HG03442 (cell line): Measurements from ENCODE around the gene OR6K3.
"Not testable (repeated sequence)": the region's sequence is repeated elsewhere in the genome, so short reads cannot be mapped to it uniquely, and the experiment has no call there.

ENCODE experiments used
- ATAC-seq: cut with Tn5 transposase; IDR thresholded peaks from one replicate; pipeline ENCODE4 v1.9.1; 2021; ENCODE audit warnings: mild to moderate bottlenecking, moderate library complexity; ENCODE audit not compliant: unreplicated experiment

OR6K3 gene

GRCh38 chr1:158720620-158721019, at the start of gene OR6K3:
TSS of gene OR6K3 (minus strand) at chr1:158720720. CDS start at chr1:158718115, 2,605 bp downstream.
- no peak for ATAC-seq

GRCh38 chr1:158754420-158754819, 33.9 kb upstream of the OR6K3 start, which contains the start of gene OR6K6:
TSS of gene OR6K6 (plus strand) at chr1:158754720. CDS start at chr1:158754888, 168 bp downstream.
- ATAC-seq = no peak

GRCh38 chr1:158752155-158752712, 31.7 kb upstream of the OR6K3 start:
- ATAC-seq = no peak

- no peak for ATAC-seq
These were observed 15.3 kb upstream of the OR6K3 start for GRCh38 chr1:158735848-158736247.

GRCh38 chr1:158732524-158732923, 12.0 kb upstream of the OR6K3 start:
- ATAC-seq = no peak

GRCh38 chr1:158731707-158732106, 11.2 kb upstream of the OR6K3 start:
- ATAC-seq = no peak

GRCh38 chr1:158730453-158730852, 9.9 kb upstream of the OR6K3 start:
- no peak for ATAC-seq

GRCh38 chr1:158728510-158729225, 8.1 kb upstream of the OR6K3 start:
- ATAC-seq = no peak

GRCh38 chr1:158724442-158724841, 3.9 kb upstream of the OR6K3 start:
- no peak for ATAC-seq

GRCh38 chr1:158719664-158720063, 856 bp downstream of the OR6K3 start:
- no peak for ATAC-seq

- ATAC-seq = no peak
These were observed 3.2 kb downstream of the OR6K3 start for GRCh38 chr1:158717344-158717743.

GRCh38 chr1:158716335-158716734, 4.2 kb downstream of the OR6K3 start:
- ATAC-seq = no peak

- no peak for ATAC-seq
These were observed 5.8 kb downstream of the OR6K3 start for GRCh38 chr1:158714754-158715153.

GRCh38 chr1:158711098-158711497, 9.4 kb downstream of the OR6K3 start:
- ATAC-seq = no peak

- no peak for ATAC-seq
These were observed 14.4 kb downstream of the OR6K3 start for GRCh38 chr1:158706096-158706495.

GRCh38 chr1:158700552-158700951, 20.0 kb downstream of the OR6K3 start, which contains the start of gene OR6K2:
TSS of gene OR6K2 (minus strand) at chr1:158700652. CDS start at chr1:158700652, 0 bp downstream.
- no peak for ATAC-seq

GRCh38 chr1:158694596-158694995, 25.9 kb downstream of the OR6K3 start:
- no peak for ATAC-seq

GRCh38 chr1:158692356-158692755, 28.2 kb downstream of the OR6K3 start:
- no peak for ATAC-seq

GRCh38 chr1:158691907-158692306, 28.6 kb downstream of the OR6K3 start:
- ATAC-seq = no peak

GRCh38 chr1:158691149-158691548, 29.4 kb downstream of the OR6K3 start:
- ATAC-seq = not testable (repeated sequence)

- ATAC-seq = no peak
These were observed 30.6 kb downstream of the OR6K3 start for GRCh38 chr1:158689875-158690274.

GRCh38 chr1:158689110-158689509, 31.4 kb downstream of the OR6K3 start:
- no peak for ATAC-seq
